SK-N-MC (cell line): ENCODE measurements around the gene ALG14.

ENCODE experiments used
- EZH2 ChIP-seq: fragments of 200-600 bp; sonication (generic); IDR thresholded peaks from one replicate; pipeline ENCODE4 v1.6.1; 2017; ENCODE audit warnings: antibody characterized with exemption
- POLR2AphosphoS5 ChIP-seq: IDR thresholded peaks from 2 replicates; pipeline ENCODE4 v1.6.1; 2012; ENCODE audit warnings: mild to moderate bottlenecking, low read depth, low read length, borderline replicate concordance

DNA sequence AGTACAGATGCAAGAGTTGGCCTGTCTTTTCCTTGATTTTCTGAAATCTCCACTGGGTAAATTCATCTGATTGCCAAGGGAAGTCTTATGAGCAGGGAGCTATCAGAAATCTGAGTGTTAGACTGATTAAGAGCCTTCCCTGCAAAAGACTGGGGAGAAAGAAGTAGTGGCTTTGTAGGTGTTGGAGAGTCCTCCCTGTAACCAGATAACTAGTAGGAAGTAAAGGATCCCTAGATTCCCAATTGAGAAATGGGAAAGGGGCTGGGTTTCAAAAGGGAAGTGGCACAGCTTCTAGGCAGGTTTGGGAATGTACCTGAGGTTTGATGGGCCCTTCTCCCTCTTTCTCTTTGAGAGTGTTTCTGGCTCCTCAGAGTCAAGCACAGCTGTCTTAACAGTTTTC, 46.5 kb upstream of the ALG14 start:
- TF ChIP-seq EZH2 (no peak), POLR2AphosphoS5 (no peak)
